DLD1 (cell line): Measurements from ENCODE around the gene MEG3.

ENCODE experiments used
- in situ Hi-C: cut with HindIII; loops from 2 replicates; pipeline ENCODE4 v1.10.0; 2017; ENCODE audit warnings: low sequenced_read_pairs

Gene MEG3

DNA sequence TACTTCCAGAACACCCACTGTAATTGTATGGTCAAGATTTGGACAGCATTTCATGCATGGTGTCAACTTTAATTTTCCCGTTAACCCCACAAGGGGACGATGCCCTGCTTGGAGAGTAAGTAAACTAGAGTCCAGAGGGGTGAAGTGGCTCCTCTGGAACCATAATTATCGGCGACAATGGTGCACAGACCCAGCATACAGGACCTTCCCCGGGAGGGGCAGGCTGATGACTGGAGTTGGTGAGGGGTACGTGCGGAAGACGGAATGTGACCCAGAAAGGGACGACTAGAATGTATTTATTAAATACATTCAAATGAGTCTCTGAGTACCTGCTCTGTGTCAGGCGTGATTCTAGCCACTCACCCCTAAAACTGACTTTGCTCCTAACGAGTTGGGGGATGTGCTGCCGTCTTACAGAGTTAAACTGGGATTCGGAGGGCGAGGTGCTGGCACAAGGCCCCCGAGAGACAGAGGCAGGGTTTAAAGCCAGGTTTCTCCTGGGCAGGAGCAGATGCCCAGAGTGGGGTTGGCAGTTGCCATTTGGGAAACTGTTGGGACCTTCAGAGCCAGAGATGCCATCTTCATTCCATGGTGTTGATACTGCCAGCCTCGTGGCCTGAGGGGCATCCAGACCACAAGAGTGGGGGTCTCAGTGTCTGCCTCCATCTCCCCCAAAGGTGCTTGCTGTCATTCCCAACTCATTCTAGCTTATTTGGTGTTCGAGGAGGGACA is 66.7 kb downstream of the MEG3 start:
- in situ Hi-C loops: no loop called here

DNA sequence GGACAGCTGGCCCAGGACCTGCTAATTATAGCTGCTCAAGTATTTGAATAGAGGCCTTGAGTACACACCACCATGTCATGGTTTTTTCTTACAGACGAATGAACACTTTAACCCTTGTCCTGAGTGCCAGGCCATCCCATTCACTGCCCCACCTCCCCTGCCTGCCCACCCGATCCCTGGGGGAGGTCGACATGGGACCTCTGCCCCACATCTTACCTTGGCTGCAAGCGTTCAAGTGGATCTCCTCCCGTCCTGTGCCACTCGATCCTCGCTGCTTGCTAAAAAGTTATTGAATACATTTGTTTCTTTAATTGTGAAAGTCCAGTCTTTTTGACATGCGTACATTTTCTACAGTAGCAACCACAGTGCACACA is 67.3 kb downstream of the MEG3 start:
- in situ Hi-C loops: no loop called here

DNA sequence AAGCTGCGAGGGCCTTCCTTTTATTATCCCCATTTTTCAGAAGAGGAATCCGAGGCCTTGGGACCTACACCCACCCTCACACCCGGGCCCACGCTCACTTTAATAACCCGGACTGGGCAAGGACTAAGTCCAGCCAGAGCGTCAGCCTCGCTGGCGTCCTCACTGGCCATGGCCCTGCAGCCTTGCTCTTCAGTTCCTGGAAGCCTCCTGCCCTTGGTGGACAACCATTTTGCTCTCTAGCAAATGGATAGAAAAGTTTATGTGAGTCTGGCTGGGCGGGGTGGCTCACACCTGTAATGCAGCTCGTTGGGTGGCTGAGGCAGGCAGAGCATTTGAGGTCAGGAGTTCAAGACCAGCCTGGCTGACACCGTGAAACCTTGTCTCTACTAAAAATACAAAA is 67.8 kb downstream of the MEG3 start:
- in situ Hi-C loops: no loop called here

DNA sequence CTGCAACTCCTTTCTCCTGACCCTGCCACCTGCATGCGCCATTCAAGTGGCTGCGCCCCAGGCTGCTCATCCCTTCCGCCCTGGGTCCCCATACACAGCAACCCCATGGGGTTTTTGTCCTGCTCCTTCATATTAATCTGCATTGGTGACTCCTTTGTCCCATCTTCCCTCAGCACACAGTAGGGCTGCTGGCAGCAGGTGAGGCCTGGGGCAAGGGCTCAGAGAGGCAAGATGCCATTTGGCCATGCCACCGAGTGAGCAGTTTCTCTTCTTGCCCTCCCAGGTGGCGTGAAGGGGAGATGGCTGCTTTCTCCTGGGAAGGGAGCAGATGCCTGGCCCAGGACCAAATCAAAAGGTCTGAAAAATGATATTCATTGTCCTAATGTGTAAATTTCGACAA is 68.5 kb downstream of the MEG3 start:
- in situ Hi-C loops: no loop called here

DNA sequence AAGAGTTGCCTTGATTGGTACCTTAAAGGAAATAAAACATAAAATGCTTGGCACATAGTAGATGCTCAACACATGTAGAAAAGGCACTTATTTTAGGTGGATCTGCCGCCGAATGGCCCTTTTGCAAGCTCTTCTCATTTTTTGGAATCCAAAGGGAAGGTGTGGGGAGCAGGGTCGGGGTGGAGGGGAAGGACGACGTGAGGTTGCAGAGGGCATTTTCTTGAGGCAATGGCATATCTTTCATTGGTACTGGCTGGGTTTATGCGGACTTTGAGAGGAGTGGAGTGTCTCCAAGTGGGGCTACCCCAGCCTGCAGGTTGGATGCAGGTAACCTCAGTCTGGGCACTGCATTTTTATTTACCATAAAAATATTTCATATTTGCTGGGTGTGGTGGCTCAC is 69.5 kb downstream of the MEG3 start:
- in situ Hi-C loops: no loop called here

DNA sequence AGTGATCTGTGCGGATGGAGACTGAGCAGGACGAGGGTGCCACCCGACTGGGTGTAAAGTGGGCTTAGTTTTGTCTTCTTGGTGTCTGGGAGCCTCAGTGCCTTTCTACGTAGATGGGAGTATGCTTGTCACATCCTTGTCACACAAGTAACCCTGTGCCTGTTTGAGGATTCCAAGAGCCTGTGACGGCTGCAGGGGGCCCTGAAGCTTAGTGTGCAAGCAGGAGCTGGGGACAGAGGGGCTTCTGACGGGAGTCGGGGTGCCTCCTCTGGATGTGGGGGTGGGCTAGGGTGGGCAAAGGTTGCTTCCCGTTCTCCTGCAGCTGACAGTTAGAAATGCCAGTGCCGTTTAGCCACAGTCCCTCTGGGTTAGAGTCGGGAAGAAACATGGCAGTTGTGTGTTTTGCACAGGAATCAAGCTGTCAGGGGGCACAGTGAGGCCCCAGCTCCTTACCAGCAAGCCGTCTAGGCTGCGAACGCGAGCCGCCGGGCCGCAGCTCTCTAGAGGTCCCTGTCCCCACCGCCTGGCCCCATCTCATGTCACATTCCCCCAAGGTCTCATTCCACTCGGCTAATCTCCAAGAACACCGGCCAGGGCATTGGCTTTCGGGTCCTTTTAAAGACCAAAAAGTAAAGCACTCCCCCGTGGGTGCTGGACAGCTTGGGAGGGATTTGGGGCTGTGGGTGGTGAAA is 70.6 kb downstream of the MEG3 start:
- in situ Hi-C loops: no loop called here

DNA sequence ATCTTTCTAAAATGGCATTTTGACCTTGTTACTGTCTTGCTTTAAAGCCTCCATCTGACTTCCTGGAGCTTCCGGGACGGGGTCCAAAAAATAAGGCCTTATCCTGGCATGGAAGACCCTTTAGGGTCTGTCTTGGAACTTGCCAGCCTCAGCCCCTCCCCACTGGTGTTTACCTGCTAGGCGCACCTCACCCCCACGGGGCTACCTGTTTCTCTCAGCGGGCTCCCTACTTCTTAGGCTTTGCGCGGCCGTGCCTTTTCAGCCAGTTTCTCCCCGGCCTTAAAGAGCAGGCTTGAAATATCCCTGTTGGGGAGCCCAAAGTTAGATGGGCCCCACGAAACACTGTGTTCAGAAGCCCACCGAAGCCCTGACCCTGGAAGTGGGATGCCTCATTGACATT is 72.5 kb downstream of the MEG3 start:
- in situ Hi-C loops: no loop called here

DNA sequence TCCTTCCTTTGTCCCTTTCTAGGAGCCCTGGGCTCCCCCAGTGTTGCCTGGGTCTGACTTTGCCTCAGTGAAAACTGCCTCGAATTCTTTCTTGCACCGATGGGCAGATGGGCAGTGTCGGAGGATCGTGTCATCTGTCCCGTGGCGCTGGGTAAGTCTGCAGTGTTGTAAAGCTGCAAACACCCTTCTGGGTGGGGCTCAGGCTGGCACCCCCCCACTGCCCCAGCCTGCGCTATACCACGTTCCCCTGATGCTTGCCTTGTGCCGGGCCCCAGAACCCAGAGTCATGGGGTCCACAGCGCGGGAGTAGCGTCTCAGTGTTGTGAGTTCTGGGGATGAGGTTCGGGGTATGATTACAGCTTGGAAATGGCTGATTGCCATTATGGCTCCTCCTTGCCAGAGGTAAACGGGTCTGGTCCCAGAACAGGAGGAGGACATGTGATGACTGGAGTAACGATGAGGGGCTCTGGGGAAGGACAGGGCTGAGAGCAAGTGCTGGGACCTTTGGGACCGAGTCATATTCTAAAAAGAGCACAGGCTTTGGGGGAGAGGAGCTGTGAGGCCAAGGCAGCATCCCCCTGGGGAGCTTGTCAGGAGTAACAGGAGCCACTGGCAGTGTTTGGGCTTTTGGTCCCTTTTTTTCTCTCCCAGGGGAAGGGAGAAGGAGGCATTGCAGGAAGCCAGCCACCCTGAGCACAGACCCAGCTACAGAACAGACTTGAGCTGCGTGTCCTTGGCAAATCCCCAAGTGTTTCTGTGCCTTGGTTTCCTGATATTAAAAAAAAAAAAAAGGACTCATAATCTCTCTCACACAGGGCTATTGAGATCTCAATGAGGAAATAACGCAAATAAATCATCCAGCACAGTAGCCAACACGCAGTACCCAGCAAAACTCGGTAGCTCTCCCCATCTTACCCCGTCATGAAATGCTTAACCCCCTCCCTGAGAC is 73.3 kb downstream of the MEG3 start:
- in situ Hi-C loops: no loop called here

DNA sequence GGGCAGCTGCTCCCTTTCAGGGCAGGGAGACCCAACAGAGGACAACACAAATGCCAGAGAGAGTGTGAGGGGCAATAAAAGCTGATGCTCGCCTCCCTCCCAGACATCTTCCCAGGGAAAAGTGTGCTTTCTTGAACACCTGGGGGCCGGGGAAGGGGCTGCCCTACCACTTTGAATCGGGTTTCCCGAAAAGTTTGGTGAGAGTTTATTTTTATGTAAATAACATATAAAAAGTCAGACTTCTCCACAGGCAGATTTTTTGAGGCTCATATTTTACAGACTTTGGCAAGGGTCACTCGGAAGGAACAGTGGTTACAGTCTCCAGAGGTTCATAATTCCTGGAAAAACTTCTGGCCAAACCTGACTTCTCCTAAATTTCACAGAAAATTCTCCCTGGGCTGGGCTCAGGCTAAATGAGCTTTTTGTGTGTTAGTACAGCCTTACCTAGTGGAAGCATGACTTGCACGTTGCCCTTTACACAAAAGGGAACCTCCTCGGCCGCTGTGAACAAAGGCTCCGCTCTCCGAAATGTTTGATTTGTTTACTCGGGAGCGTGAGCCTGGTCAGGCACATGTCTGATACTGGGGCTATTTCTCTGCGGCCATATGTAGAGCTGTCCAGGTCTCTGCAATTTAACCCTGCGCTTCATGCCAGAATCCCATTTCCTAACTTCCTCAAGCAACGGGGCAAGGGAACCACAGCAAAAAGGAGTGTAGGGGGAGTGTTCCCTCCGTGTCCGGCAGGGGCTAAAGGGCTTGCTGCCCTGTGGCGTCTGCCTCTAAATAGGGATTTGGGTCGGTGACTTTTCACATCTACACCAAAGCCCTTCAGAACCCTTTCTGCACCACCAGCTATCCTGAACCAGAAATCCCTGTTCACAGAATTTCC is 74.2 kb downstream of the MEG3 start:
- in situ Hi-C loops: no loop called here

DNA sequence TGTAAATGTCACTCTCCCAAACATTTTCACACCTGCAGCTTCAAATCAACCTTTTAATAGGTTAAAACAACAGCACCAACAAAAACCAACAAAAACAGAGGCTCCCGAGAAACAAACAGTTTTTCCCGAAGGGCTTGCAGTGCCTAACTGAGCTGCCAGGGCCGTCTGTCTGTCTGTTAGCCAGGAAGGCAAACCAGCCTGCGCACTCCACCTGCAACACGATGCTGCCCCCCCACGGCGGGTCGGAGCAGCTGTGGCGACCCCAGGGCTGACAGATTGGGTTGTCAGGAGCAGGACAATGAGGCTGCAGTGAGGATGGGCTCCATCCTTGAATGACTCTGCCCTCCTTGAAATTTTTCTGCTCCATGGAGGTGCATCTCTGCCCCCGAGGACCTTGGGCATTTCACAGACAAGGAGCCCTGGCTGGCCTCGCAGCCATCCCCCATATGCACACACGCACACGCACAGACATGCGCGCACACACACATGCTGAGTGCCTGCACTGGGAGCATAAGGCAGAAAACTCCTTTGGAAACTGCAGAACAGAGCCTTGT is 75.0 kb downstream of the MEG3 start:
- in situ Hi-C loops: no loop called here

DNA sequence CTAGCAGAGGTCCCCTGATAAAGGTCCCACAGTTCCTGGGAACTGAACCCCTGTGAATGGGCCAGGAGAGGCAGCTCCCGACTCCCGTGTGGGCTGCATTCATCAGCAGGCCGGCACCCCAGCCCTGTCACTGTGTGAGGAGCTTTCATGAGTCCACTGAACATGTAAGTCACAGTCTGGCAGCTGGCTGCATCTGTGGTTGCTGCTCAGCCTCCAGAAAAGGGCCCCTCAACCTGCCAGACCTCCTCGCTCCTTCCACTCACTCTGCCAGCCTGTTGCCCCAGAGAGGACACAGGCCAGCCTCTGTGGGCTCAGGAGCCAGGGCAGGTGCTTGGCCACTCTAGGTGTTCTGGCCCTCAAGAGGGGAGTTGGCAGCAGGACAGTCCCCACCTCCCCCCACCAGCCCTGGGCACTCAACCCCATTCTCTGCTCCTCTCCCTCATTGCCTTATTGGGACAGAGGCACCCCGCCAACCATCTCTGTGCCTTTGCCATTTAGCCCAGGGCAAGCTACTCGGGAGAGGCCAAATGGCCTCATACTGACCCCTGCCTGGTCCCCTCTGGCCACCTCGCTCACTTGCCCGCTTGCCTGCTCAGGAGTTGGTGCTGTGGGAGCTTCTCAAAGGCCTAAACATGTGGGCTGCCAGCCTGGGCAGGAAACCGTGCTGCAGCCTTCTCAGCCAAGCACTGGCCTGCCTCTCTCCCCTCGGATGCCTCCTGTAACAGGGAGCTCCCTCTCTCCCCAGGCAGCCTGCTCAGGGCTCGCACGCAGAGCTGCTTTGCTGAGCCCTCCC is 75.7 kb downstream of the MEG3 start:
- in situ Hi-C loops: no loop called here

DNA sequence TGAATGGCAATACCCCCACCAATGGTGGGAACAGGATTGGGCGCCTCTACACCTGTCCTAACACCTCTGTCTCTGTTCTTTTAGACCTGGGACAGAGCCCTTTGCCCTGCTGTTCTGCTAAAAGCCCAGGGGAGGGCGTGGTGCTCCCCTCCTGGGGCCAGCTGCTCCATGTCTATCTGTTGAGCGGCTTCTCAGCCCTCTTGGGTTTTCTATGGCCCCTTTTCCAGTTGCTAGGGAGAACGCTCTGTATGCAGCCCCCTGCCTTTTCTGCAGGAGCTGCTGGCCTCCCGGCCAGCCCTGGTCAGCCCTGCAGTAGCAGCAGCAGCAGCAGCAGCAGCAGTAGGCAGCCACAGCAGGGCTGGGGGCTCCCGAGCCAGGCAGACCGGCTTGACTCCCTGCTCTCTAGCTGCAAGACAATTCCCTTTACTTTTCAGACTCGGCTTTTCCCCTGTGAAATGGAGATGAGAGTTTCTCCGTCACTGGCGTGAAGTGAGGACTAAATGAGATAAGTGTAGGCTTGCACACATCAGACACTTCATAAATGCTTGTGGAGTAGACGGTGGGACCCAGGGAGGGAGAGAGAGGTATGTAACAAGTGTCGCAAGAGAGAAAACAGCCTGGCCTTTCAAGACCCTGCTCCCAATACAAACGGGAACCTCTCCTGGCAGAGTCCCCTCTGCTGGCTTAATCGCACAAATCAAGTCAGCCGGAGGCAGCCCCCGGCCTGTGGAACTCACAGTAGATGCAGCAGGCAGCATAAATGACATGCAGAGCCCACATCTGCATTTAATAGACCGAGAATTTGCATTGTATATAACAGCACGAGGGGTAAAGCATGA is 76.6 kb downstream of the MEG3 start:
- in situ Hi-C loops: no loop called here

DNA sequence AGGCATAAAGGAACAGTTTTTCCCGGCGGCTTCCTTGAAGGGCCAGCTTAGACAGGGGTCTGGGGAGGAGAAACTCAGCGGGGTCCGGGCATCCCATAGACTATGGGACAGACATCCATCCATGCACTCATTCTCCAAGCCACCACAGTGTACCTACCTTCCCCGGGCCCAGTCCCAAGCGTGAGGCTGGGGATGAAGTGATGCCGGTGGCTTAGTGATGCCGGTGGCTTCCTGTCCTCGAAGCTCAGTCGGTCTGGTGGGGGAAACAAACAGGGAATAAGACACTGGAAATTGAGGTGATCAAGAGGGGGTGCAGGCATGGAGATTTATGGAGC is 77.2 kb downstream of the MEG3 start:
- in situ Hi-C loops: no loop called here

DNA sequence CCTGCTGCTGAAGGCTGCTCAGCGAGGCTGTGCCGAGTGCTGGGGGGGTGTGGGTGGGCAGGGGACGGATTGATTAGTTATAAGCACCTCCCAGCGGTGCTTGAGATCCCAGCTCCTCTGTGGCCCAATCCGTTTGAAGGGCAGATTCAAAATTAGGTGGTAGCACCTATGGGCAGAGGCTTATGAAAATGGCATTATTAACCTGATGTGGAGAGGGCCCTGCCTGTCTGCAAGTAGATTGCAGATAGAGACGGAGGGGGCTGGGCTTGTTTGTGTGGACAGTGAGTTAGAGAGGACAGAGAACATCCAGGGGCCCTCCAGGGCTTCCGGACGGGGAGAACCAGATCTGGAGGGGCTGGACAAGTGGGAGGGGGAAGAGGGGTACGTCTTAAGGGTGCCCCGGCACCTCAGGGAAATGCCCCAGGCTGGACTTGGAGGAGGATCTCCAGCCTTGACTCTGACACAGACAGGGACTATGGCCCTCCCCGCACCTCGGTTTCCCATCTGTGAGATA is 77.8 kb downstream of the MEG3 start, which contains the start of gene RTL1:
RTL1 (minus strand) TSS at position 51 of the 514 bp plus-strand sequence. CDS start 18,934 bp downstream, outside the sequence.
- in situ Hi-C loops: no loop called here

DNA sequence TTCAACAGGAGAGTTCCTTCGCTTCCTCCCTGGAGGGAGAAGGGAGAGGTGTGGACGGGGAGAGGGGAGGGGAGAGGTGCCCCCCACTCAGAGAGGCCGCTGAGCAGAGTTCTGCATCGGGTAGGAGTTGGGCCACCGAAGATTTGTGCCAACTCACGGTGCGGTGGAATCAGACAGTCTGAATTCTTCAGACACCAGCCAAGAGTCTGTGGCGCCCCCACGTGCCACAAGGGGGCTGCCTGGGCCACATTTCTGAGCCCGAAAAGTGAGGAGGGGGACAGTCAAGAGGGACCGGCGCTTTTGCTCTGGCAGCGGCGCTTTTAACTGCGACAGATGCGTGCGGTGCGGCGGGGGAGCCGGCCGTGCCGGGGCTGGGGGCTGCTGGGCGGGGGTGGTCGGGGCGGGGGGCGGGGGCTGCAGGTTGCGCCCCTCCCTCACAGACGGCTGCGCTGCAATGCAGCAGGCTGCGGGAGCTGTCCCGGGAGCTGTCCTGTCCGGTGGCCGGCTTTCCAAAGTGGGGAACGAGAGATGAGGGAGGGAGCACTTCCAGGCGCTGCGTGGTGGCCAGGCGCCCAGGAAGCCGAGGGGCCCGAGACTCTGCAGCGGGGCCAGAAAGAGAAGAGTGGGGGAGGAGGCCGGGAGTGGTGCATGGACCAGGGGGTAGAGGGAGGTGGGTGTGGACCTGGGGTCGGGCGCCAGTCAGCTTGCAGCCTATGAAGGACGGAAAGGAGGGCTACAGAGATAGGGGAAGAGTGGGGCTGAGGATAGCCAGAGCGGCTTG is 78.6 kb downstream of the MEG3 start:
- in situ Hi-C loops: no loop called here

DNA sequence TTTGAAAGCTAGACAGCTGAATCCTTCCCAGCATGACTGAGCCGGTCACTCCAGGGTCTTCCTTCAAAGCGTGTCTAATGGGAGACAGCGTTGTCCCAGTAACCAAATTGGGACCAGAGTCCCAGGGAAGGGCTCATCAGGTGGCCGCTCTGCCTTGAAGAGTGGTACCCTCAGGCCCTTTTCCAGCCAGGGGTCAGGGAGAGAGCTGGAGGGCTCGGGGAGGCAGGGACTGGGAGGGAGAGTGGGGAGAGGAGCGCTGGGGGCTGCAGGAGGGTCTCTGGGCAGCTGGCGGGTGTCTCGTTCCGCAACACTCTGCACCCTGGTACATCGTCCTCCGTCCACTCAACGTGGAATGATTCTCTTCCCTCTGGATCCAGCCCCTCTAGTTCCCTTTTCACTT is 79.2 kb downstream of the MEG3 start:
- in situ Hi-C loops: no loop called here

DNA sequence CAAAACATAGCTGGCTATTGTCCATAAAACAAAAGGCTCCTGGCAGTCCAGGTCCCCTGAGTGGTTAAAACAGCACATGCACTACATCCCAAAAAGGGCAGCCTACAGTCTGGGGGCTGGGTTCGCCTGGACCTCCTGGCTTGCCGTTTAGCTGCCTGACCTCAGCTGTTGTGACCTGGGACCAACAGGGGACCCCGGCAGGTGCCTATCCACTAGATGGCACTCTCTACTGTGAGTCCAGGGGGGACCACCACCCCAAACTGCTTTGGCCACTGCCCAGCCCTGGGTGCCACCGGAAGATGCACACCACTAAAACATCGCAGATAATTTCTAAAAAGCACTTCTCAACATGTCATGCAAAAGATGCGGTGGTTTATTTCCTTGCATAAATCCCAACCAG is 80.5 kb downstream of the MEG3 start:
- in situ Hi-C loops: no loop called here

DNA sequence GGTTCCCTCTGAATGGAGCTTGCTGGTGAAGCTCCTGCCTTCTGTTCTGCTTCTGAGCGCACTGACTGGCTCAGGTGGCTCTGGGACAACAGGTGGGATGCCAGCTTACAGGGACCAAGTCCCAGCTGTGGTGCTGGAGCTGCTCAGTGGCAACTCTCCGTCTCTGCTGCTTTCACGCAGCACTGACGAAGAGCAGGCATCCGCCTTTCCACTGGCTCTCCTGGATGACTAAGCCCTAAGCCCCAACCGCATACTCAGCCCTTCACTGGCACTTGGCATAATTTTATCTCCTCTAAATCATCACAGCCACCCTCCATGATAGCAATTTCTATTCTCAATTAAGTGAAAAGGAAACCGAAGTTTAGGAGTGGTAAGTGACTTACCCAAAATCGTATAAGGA is 81.3 kb downstream of the MEG3 start:
- in situ Hi-C loops: no loop called here
